HG03064 (cell line): ENCODE measurements around the gene RAB1A.

Experiments used
- ATAC-seq: cut with Tn5 transposase; IDR thresholded peaks from one replicate; pipeline ENCODE4 v1.9.1; 2021; ENCODE audit warnings: low read depth; ENCODE audit not compliant: unreplicated experiment

The RAB1A gene

DNA sequence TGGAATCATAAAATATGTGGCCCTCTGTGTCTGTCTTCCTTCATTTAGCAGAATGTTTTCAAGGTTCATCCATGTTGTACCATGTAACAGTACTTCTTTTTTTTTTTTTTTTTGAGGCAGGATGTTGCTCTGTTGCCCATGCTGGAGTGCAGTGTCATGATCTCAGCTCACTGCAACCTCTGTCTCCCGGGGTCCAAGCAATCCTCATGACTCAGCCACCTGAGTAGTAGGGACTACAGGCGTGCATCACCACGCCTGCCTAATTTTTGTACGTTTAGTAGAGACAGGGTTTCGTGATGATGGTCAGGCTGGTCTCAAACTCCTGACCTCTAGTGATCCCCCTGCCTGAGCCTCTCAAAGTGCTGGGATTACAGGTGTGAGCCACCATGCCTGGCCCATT, 31.2 kb downstream of the RAB1A start:
- no peak for ATAC-seq

DNA sequence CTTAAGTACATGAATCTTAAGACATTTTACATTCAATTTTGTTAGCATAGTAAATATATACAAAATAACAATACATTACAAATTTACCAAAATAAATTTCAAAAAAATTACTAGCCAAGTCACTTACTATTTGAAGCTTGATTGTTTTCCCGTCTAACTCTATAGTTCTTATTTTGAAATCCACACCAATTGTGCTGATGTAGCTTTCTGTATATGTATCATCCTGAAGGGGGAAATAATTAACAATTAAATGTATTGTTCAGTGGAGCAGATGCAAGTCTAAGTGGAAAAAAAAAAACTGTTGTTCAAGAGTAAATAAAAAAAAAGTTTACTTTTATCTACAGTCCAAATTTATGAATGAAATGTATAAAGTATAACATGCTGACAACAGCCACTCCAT, 32.1 kb downstream of the RAB1A start:
- ATAC-seq = no peak

DNA sequence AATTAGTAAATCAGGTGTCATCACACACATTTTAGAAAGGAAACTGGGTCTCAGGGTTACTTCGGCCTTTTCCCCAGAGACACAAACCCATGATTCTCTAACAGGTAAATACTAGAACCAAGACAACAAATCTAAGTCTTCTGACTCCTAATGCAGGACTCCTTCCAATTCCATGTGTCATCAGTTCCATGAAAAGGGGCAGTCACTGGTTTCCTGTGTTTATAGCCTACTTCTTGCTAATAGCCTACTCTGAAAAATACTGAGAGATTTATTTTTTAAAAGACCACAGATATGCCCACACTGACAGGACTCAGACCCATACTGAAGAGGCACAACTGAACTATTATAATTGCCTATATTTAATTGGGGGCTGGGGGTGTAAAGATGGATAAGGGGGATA, 33.0 kb downstream of the RAB1A start:
- ATAC-seq = no peak

DNA sequence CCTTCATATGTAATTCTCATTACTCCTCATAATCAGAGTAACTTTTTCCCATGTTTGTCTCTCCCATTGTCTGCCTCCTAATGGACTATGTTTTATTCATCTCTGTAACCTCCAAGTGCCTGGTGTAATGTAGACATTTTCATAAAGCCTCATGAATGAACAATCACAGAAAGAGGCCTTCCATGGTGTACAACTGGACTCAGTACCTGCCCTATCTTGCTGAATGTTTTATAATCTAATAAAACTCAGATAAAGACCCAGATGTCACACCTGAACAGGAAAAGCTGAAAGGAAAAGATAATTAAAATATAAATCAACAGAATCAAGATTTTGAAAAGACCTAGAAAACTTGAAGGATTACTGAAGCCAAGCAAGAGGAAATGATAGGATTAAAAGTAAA, 36.7 kb downstream of the RAB1A start:
- ATAC-seq = no peak

DNA sequence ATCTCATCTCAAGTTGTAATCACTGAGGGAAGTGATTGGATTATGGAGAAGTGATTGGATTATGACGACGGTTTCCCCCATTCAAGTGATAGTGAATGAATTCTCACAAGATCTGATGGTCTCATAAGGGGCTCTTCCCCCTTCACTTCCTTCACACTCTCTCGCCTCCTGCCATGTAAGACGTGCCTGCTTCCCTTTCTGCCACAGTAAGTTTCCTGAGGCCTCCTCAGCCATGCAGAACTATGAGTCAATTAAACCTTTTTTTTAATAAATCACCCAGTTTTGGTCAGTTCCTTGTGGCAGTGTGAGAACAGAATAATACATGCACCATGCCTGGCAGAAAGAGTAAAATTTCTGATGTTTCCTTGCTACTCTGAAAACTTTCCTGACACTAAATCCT, 37.1 kb downstream of the RAB1A start:
- no peak for ATAC-seq

DNA sequence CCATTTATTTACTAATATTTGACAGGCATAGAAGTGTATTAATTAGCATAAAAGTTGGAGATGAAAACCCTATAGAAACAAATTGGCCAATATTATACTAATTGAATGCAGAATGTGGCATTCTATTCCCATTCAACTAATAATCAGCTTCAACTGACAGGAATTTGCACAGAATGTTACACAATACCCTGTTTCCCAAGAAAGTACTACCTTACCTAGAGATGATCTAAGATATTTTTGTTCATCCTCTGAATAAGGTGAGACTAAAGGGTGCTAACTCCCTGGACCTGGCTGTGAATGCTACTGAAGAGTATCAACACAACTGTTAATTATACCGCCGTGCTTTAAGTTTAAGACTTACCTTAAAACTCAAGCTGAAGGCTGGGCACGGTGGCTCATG, 44.8 kb downstream of the RAB1A start:
- no peak for ATAC-seq

DNA sequence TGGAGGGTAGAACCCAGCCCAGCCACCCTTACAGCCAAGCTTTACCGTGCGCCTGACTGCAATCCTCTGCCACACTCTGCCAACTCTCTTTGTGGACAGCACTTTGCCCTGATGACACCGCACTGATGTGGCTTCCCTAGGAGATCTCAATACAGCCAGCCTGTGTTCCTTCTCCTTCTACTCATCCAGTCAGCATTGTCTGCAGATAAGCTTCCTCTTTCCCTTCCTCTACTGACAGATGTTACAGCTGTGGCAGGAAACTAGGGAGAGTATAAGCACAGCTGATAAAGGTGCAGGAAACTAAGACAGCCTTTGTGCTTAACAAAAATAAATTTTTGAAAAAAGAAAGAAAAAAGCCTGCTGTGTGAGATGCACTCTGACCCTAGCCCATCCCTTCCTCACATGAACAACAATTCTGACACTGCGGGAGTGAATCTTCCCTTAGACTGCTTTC, 48.6 kb downstream of the RAB1A start:
- ATAC-seq = no peak

DNA sequence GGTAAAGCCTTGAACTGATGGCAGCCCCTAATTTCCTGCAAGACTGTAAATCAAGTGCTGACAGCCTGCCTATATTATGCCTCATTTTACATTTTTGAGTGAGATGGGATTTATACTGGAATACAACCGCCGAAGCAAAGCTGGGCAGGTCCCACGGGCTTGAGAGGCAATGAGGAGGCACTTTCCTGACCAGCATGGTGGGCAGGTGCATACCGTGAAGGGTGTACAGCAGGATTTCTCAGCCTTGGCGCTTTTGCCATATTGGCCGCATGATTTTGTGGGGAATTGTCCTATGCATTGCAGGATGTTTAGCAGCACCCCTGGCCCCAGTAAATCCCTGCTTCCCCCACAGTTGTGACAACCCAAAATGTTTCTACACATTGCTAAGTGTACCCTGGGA, 50.9 kb downstream of the RAB1A start:
- no peak for ATAC-seq

DNA sequence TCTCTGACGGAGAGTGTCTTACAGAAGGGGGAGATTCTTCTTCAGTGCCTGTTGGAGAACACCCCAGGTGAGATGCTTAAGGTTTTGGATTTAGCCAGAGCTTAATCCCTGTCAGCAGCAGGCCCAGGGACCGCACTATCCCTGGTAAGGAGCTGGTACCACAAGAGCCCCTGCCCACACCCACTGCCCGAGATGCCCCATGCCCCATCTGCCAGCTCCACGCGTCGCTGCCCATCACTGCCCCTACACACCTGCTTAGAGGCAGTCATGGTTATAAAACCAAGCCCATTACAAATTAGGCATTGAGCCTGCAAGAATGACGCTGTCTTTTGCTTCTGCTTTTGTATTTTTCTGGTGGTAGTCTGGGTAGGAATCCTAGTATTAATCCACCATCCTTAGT, 52.0 kb downstream of the RAB1A start:
- ATAC-seq = no peak

DNA sequence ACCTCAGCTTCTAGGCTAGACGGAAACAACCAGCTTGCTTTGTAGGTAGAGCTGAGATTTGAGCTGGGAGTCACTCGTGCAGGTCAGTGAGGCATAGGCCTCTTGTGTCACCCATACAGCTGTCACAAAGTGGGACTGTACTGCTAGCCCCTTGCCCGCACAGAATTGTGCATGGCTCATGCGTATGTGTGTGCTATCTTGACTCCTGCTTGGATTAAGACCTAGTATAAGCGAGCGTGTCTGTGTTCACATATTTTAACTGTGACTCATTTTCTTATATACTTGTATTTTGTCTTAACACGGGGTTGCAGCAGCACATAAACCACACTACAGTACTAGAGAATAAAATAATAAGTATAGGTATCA, 53.6 kb downstream of the RAB1A start:
- ATAC-seq = no peak

DNA sequence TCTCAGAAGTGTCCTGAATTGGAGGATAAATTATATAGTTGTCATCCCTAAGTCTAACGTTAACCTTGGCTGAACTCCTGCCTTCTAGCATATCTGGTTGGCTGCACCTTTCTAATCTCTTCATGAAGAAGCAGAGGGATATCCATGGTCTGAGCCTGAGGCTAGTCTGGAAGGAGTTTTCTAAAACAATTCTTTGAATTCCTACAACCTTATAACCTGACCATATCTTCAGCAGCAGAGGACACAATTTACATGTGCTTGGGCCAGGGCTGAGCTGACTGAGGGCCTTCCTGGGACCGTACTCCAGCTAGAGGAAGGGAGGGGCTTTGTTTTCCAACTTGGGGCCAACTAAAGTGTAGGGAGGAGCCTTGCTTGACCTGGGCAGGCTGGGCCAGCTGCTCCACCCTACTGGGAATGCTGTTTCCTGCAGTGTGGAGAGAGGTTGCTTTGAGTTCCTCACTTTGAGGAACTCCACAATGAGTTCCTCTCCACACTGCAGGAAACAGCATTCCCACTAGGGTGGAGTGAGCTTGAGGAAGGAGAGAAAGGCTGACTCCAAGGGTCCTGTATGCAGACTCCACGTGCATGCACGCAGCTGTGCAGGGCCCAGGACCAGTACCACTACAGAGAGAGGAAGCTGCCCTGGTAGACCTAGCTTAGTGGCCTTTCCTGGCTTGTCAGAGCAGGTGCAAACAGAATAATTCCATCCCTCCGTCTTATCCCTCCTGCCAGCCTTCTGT, 54.1 kb downstream of the RAB1A start:
- no peak for ATAC-seq

DNA sequence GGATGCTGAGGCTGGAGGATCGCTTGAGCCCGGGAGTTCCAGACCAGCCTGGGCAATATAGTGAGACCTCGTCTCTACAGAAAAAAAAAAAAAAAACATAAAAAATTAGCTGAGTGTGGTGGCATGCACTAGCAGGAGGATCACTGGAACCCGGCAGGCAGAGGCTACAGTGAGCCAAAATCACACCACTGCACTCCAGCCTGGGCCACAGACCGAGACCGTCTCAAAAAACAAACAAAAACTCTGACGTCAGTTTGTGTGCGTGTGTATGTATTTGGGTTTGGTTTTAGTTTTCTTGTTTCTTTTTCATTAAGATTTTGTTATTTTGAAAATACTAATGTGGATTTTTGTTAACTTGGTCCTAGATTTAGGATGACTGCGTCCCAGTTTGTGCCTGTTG, 54.7 kb downstream of the RAB1A start:
- no peak for ATAC-seq

DNA sequence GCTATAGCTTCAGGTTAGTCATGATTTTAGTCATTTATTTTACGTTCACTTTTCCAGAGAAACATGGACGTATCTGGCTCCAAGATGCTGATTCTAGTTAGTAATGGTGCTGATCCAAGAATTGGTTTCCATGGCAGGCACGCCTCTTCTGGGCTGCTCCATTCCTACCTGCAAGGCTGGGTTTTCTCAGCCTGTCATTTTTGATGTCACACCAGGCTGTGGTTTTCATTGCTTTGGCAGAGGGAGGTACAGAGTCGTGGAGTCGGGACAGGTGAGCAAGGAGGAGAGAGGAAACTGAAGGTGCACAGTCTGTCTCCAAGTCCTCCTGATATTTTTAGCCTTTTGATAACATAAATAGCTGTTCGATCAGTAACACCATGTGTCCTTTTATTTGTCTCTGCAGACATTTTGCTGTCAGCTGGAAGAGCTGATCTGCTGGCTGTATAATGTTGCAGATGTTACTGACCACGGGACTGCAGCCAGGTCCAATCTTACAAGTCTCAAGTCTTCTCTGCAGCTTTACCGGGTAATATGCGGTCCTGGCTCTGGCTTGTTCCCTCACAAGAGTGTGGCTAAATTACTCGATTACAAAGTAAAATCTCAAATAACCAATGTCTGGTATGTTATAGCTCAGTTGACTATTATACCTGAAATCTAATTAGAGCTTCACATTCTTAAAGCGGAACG, 55.9 kb downstream of the RAB1A start:
- ATAC-seq = no peak

DNA sequence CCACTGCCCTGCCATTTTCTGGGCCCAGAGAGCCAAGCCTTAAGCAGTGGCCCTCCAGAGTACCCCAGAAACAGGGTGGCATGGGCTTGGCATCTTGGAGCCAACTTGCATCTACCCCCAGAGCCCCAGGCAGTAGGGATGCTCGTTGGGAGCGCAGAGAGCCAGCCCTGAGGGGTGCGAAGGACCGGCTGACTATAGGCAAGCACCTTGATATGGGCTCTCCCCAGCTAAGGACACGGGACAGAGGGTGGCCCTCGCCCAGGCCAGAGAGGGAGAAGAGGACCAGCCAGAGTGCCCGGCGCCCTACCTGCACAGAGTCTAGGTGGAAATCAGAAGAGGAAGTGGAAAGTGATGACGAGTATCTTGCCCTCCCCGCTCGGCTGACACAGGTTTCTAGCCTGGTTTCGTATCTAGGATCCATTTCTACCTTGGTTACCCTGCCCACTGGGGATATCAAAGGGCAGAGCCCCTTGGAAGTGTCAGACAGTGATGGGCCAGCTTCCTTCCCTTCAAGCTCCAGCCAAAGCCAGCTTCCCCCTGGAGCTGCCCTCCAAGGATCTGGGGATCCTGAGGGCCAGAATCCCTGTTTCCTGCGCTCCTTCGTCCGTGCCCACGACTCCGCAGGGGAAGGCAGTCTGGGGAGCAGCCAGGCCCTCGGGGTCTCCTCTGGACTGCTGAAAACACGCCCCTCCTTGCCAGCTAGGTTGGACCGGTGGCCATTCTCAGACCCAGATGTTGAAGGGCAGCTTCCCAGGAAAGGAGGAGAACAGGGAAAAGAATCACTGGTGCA, 57.5 kb downstream of the RAB1A start:
- ATAC-seq = no peak

DNA sequence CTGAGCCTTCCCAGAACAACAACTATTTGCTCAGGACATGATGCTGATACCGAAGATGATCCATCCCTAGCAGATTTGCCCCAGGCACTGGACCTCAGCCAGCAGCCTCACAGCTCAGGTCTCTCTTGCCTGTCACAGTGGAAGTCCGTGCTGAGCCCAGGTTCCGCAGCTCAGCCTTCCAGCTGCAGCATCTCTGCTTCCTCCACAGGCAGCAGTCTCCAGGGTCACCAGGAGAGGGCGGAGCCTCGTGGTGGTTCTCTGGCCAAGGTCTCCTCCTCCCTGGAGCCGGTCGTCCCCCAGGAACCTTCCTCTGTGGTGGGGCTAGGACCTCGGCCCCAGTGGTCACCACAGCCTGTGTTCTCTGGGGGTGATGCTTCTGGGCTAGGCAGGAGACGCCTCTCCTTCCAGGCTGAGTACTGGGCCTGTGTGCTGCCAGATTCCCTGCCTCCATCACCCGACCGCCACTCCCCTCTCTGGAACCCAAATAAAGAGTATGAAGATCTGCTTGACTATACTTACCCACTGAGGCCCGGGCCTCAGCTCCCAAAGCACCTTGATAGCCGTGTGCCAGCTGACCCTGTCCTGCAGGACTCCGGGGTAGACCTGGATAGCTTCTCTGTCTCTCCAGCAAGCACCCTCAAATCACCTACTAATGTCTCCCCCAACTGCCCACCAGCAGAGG, 58.3 kb downstream of the RAB1A start:
- ATAC-seq = no peak

DNA sequence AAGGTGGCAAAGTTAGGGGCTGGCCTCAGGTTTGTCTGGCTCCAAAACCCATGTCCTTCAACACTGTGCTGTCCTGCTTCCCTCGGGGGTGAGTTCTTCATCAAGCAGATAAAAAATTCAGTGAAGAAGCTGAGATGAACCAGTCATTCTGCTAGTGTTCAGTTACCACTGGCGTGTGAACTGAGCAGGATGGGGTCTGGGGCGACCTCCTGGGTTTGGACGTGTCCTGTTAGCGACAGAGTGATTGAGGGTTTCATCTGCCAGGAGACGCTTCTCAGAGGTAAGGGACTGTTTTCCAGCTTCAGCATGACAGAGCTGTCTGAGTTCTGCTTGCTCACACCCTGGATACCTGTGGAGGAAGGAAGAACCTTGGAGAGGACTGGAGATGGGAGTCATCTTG, 59.0 kb downstream of the RAB1A start:
- ATAC-seq = no peak

DNA sequence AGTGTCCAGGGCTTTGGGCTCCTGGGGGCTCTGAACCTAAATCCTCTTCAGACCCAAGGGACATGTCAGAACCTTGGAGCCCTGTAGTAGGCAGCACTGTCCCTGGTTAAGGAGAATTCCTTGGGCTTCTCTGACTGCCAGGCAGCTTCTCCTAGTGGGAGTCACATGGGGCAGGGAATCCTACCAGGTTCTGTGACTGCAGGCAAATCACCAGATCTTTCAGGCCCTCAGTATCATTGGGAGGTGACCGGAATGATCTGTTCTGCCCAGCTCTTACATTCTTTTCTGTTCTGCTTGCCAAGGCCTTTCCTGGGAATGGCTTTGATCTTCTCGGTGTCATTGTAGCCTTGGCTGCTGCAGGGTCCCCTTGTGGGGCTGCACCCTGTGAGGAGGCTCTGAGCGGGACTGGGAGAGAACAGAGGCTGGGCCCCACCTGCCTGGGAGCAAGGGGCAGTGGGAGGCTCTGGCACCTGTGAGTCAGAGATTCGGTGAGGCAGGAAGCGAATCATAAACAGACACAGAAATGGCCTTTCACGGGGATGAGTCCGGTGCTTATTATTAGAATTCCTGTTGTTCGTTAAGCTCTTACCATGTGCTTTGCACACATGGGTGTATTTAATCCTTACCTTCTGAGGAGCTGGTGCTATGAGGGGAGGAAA, 59.6 kb downstream of the RAB1A start:
- no peak for ATAC-seq

DNA sequence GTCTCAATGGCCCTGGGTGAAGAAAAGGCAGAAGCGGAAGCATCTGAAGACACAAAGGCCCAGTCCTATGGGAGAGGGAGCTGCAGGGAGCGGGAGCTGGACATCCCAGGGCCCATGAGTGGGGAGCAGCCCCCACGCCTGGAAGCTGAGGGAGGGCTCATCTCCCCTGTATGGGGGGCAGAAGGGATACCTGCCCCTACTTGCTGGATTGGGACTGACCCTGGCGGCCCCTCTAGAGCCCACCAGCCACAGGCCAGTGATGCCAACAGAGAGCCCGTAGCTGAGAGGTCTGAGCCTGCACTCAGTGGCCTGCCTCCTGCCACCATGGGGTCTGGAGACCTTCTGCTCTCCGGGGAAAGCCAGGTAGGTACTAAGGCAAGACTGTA, 60.5 kb downstream of the RAB1A start:
- ATAC-seq = no peak

DNA sequence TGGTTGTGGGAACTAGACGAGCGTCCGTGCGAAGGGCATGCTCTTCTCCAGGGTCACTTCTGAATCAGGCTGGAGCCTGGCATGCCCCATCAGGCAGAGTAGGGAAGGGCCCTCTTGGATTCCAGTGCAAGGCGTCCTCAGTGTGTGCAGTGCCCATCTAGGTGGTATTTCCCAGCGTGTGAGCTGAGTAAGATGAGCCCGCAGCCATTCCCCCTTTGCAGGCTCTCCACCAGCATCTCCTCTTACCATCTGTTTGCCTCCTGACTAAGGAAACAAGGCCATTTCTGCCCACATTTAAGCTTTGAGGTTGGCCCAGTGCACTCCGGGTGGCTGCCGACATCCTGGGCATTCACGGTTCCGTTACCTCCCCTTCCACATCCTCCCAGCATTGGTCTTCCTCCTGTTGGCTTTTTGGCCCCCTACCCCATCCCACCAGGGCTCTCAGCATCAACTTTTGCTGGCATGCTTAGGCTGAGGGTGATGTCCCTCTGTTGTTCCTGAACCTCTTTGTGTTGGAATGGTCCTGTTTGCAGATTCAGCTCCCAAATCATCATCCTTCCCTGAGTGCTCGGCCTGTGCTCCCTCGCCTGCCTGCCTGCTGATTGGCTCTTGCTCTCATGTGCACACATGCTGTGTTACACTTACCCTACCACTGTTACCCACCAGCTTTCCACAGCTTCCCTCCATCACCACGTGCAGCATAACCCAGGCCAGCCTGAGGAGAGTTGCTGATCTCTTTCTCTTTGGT, 61.9 kb downstream of the RAB1A start:
- no peak for ATAC-seq
